ENCODE measurements around the gene AMBN.

AMBN gene

DNA sequence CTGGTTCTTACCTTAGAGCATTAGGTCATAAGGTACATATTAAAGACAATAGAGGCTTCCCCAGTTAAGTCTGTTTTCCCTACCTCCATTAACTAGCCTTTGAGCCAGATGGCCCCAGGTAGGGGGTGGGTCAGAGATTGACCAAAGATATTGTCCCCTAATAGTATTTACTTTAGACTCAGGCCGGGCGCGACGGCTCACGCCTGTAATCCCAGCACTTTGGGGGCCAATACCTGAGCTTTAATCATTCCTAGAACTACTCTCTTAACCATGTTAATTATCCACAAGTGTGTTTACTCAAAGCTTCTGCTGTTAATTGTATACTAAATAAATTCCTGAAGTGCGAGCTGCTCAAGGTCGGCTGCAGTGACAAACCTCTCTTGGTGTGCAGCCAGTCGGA, 28.0 kb upstream of the AMBN start:
- Histone ChIP-seq H3K79me2 (ENCODE audit: control insufficient read depth, insufficient read depth, low read length) (no peaks in the 10 kb centered on the region), H4K5ac (ENCODE audit: low read length) (no peak overlapping the region), H3K4me1 (ENCODE audit: control insufficient read depth, low read depth, low read length) (no peaks in the 10 kb centered on the region), H3K4ac (ENCODE audit: low read depth, low read length) (no peak overlapping the region), H2BK5ac (ENCODE audit: low read length) (no peak overlapping the region), H3K56ac (ENCODE audit: low read length) (no peak overlapping the region), H3K4me2 (ENCODE audit: low read length) (no peak overlapping the region), H3K23ac (ENCODE audit: low read length) (no peak overlapping the region), H2BK120ac (ENCODE audit: low read depth, low read length) (no peak overlapping the region), H4K8ac (ENCODE audit: low read depth, low read length) (no peak overlapping the region), H2AK5ac (ENCODE audit: low read length) (no peak overlapping the region), H3K36me3 (ENCODE audit: control insufficient read depth, insufficient read depth, low read length) (no peaks in the 10 kb centered on the region), H2BK15ac (replicated peaks; ENCODE audit: low read depth) (no peak overlapping the region), H3K4me3 (ENCODE audit: low read length) (no peak overlapping the region), H3K9ac (ENCODE audit: low read length) (no peak overlapping the region), H3K79me1 (ENCODE audit: low read length) (no peaks in the 10 kb centered on the region), H3K18ac (ENCODE audit: low read length) (no peak overlapping the region), H3K27ac (ENCODE audit: low read depth, low read length) (no peak overlapping the region), H3K27me3 (ENCODE audit: insufficient read depth, low read length, poor library complexity) (no peaks in the 10 kb centered on the region)
- WGBS (ENCODE audit: extremely low coverage, insufficient coverage, low lambda C conversion rate) = no CpG with 5 or more reads among the region's 8 CpGs
- peak; percentile 37 for DNase-seq

DNA sequence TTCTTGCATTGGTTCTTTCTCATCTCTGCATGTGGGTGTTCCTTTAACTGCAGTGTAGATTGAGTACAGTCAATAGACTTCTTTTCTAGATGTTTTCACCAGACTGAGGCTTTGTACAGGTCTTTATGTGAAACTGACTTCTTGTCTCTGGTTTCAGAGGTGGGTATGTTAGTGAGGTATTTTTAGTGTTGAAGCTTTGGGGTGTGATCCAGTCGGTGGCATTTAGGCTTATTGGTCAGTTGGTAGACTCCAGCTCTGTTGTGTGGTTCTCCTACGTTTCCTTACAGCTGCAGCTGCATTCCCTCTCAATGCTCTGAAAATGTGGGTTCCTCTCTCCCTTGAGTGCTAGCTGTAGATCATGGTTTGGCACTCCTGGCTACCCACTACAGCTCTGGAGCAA, 21.3 kb upstream of the AMBN start:
- no CpG with 5 or more reads among the region's 2 CpGs for WGBS (ENCODE audit: extremely low coverage, insufficient coverage, low lambda C conversion rate)
- H3K18ac ChIP-seq (ENCODE audit: low read length) = no peak overlapping the region

GRCh38 chr4:70571772-70572171, 20.3 kb upstream of the AMBN start:
- Histone ChIP-seq H3K23ac (ENCODE audit: low read length) (no peak overlapping the region), H4K5ac (ENCODE audit: low read length) (no peak overlapping the region), H3K4me2 (ENCODE audit: low read length) (no peak overlapping the region), H3K9ac (ENCODE audit: low read length) (no peak overlapping the region), H3K27me3 (ENCODE audit: insufficient read depth, low read length, poor library complexity) (no peaks in the 10 kb centered on the region), H3K79me1 (ENCODE audit: low read length) (no peaks in the 10 kb centered on the region), H3K27ac (ENCODE audit: low read depth, low read length) (no peak overlapping the region), H2BK5ac (ENCODE audit: low read length) (no peak overlapping the region), H2AK5ac (ENCODE audit: low read length) (no peak overlapping the region), H2BK120ac (ENCODE audit: low read depth, low read length) (no peak overlapping the region), H3K36me3 (ENCODE audit: control insufficient read depth, insufficient read depth, low read length) (no peaks in the 10 kb centered on the region), H3K4me3 (ENCODE audit: low read length) (no peak overlapping the region), H4K8ac (ENCODE audit: low read depth, low read length) (no peak overlapping the region), H2BK15ac (replicated peaks; ENCODE audit: low read depth) (no peak overlapping the region), H3K79me2 (ENCODE audit: control insufficient read depth, insufficient read depth, low read length) (no peaks in the 10 kb centered on the region), H3K56ac (ENCODE audit: low read length) (no peak overlapping the region), H3K18ac (ENCODE audit: low read length) (no peak overlapping the region), H3K4me1 (ENCODE audit: control insufficient read depth, low read depth, low read length) (no peaks in the 10 kb centered on the region), H3K4ac (ENCODE audit: low read depth, low read length) (no peak overlapping the region)
- DNase-seq = peak; percentile 24
- WGBS (ENCODE audit: extremely low coverage, insufficient coverage, low lambda C conversion rate) = no CpG with 5 or more reads among the region's 2 CpGs

More for the DNA sequence above, 21.3 kb upstream of the AMBN start:
- no peak overlapping the region for H3K27ac ChIP-seq (ENCODE audit: low read depth, low read length)
- no peak overlapping the region for H4K5ac ChIP-seq (ENCODE audit: low read length)
- no peak overlapping the region for H3K4me2 ChIP-seq (ENCODE audit: low read length)
- H3K23ac ChIP-seq (ENCODE audit: low read length) = no peak overlapping the region
- no peak overlapping the region for H3K9ac ChIP-seq (ENCODE audit: low read length)
- no peak overlapping the region for H3K4ac ChIP-seq (ENCODE audit: low read depth, low read length)
- H2BK120ac ChIP-seq (ENCODE audit: low read depth, low read length) = no peak overlapping the region
- H3K36me3 ChIP-seq (ENCODE audit: control insufficient read depth, insufficient read depth, low read length) = no peaks in the 10 kb centered on the region
- H2AK5ac ChIP-seq (ENCODE audit: low read length) = no peak overlapping the region
- no peaks in the 10 kb centered on the region for H3K4me1 ChIP-seq (ENCODE audit: control insufficient read depth, low read depth, low read length)
- H2BK5ac ChIP-seq (ENCODE audit: low read length) = no peak overlapping the region
- no peak overlapping the region for H4K8ac ChIP-seq (ENCODE audit: low read depth, low read length)
- H3K79me1 ChIP-seq (ENCODE audit: low read length) = no peaks in the 10 kb centered on the region
- DNase-seq = no peak
- H3K4me3 ChIP-seq (ENCODE audit: low read length) = no peak overlapping the region
- no peaks in the 10 kb centered on the region for H3K27me3 ChIP-seq (ENCODE audit: insufficient read depth, low read length, poor library complexity)
- H2BK15ac ChIP-seq (replicated peaks; ENCODE audit: low read depth) = no peak overlapping the region
- no peaks in the 10 kb centered on the region for H3K79me2 ChIP-seq (ENCODE audit: control insufficient read depth, insufficient read depth, low read length)
- H3K56ac ChIP-seq (ENCODE audit: low read length) = no peak overlapping the region

- no peak overlapping the region for H3K4me3 ChIP-seq (ENCODE audit: low read length)
- no peak overlapping the region for H2AK5ac ChIP-seq (ENCODE audit: low read length)
- no peak overlapping the region for H2BK15ac ChIP-seq (replicated peaks; ENCODE audit: low read depth)
- no peak overlapping the region for H4K8ac ChIP-seq (ENCODE audit: low read depth, low read length)
- H3K23ac ChIP-seq (ENCODE audit: low read length) = no peak overlapping the region
- no peak overlapping the region for H3K18ac ChIP-seq (ENCODE audit: low read length)
- no peaks in the 10 kb centered on the region for H3K36me3 ChIP-seq (ENCODE audit: control insufficient read depth, insufficient read depth, low read length)
- DNase-seq = no peak
- no peak overlapping the region for H2BK120ac ChIP-seq (ENCODE audit: low read depth, low read length)
- no peak overlapping the region for H3K9ac ChIP-seq (ENCODE audit: low read length)
- H3K4me1 ChIP-seq (ENCODE audit: control insufficient read depth, low read depth, low read length) = no peaks in the 10 kb centered on the region
- H3K56ac ChIP-seq (ENCODE audit: low read length) = no peak overlapping the region
- H3K79me2 ChIP-seq (ENCODE audit: control insufficient read depth, insufficient read depth, low read length) = no peaks in the 10 kb centered on the region
- no peak overlapping the region for H3K4me2 ChIP-seq (ENCODE audit: low read length)
- no peak overlapping the region for H4K5ac ChIP-seq (ENCODE audit: low read length)
- H2BK5ac ChIP-seq (ENCODE audit: low read length) = no peak overlapping the region
- no peak overlapping the region for H3K27ac ChIP-seq (ENCODE audit: low read depth, low read length)
- no peaks in the 10 kb centered on the region for H3K27me3 ChIP-seq (ENCODE audit: insufficient read depth, low read length, poor library complexity)
- no peak overlapping the region for H3K4ac ChIP-seq (ENCODE audit: low read depth, low read length)
- H3K79me1 ChIP-seq (ENCODE audit: low read length) = no peaks in the 10 kb centered on the region
Observed at GRCh38 chr4:70575964-70576363, 16.1 kb upstream of the AMBN start.

DNA sequence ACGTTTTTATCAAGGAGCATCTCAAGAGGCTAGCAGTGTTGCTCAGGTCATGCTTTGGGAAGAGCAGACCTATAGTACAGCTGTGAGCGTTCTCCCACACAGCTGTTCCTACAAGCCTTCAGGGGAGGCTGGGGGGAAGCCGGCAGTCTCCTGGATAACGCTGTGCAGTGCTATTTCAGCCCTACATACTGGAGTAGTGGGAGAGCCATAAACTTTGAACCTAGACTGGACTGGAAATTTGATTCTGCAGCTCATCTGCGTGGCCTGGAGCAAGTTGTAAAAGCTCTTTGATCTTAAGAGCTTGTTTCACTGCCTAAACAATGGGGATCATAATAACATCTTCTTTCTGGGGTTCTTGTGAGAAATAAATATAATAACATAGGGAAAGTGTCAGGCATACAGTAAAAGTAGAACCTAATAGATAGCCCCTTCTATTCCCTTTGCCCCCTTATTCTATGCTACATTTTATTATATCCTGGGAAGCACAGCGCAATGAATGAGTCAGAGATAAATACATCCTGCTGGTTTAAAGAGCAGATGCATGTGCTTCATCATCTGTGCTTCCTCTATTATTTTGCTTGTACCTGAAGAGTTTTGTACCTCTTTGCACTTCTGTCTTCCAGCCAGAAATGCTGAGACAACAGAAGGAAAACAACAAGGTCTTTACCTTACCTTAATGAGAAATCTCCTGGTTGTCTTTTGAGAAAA, 14.7 kb upstream of the AMBN start:
- Histone ChIP-seq H3K4me1 (ENCODE audit: control insufficient read depth, low read depth, low read length) (no peaks in the 10 kb centered on the region), H3K27me3 (ENCODE audit: insufficient read depth, low read length, poor library complexity) (no peaks in the 10 kb centered on the region), H3K4ac (ENCODE audit: low read depth, low read length) (no peak overlapping the region), H4K8ac (ENCODE audit: low read depth, low read length) (no peak overlapping the region), H3K4me2 (ENCODE audit: low read length) (no peak overlapping the region), H3K36me3 (ENCODE audit: control insufficient read depth, insufficient read depth, low read length) (no peaks in the 10 kb centered on the region), H3K9ac (ENCODE audit: low read length) (no peak overlapping the region), H3K79me1 (ENCODE audit: low read length) (no peaks in the 10 kb centered on the region), H4K5ac (ENCODE audit: low read length) (no peak overlapping the region), H2BK120ac (ENCODE audit: low read depth, low read length) (no peak overlapping the region), H3K79me2 (ENCODE audit: control insufficient read depth, insufficient read depth, low read length) (no peaks in the 10 kb centered on the region), H3K23ac (ENCODE audit: low read length) (no peak overlapping the region), H3K56ac (ENCODE audit: low read length) (no peak overlapping the region), H3K27ac (ENCODE audit: low read depth, low read length) (no peak overlapping the region), H2BK5ac (ENCODE audit: low read length) (no peak overlapping the region), H2BK15ac (replicated peaks; ENCODE audit: low read depth) (no peak overlapping the region), H2AK5ac (ENCODE audit: low read length) (no peak overlapping the region), H3K4me3 (ENCODE audit: low read length) (no peak overlapping the region), H3K18ac (ENCODE audit: low read length) (no peak overlapping the region)
- no peak for DNase-seq
- no CpG with 5 or more reads among the region's 6 CpGs for WGBS (ENCODE audit: extremely low coverage, insufficient coverage, low lambda C conversion rate)

- Histone ChIP-seq H3K9ac (ENCODE audit: low read length) (no peak overlapping the region), H3K4me3 (ENCODE audit: low read length) (no peak overlapping the region), H3K36me3 (ENCODE audit: control insufficient read depth, insufficient read depth, low read length) (no peaks in the 10 kb centered on the region)
Observed at GRCh38 chr4:70581980-70582379, 10.1 kb upstream of the AMBN start.

More at GRCh38 chr4:70581980-70582379, 10.1 kb upstream of the AMBN start:
- no peak overlapping the region for H3K56ac ChIP-seq (ENCODE audit: low read length)
- WGBS (ENCODE audit: extremely low coverage, insufficient coverage, low lambda C conversion rate) = no CpG with 5 or more reads among the region's 2 CpGs
- no peak overlapping the region for H4K8ac ChIP-seq (ENCODE audit: low read depth, low read length)
- no peak overlapping the region for H3K27ac ChIP-seq (ENCODE audit: low read depth, low read length)
- no peak for DNase-seq
- H3K18ac ChIP-seq (ENCODE audit: low read length) = no peak overlapping the region
- H3K4me1 ChIP-seq (ENCODE audit: control insufficient read depth, low read depth, low read length) = no peaks in the 10 kb centered on the region
- H3K79me2 ChIP-seq (ENCODE audit: control insufficient read depth, insufficient read depth, low read length) = no peaks in the 10 kb centered on the region
- no peak overlapping the region for H3K23ac ChIP-seq (ENCODE audit: low read length)
- H2BK5ac ChIP-seq (ENCODE audit: low read length) = no peak overlapping the region
- no peak overlapping the region for H2BK15ac ChIP-seq (replicated peaks; ENCODE audit: low read depth)
- H3K4me2 ChIP-seq (ENCODE audit: low read length) = no peak overlapping the region
- no peak overlapping the region for H3K4ac ChIP-seq (ENCODE audit: low read depth, low read length)
- H4K5ac ChIP-seq (ENCODE audit: low read length) = no peak overlapping the region
- H3K27me3 ChIP-seq (ENCODE audit: insufficient read depth, low read length, poor library complexity) = no peaks in the 10 kb centered on the region
- no peaks in the 10 kb centered on the region for H3K79me1 ChIP-seq (ENCODE audit: low read length)
- no peak overlapping the region for H2BK120ac ChIP-seq (ENCODE audit: low read depth, low read length)
- H2AK5ac ChIP-seq (ENCODE audit: low read length) = no peak overlapping the region
